Activated T-helper 2 cell treated with anti-CD3 and anti-CD28 coated beads, Interferon-gamma antibody, Interleukin-2, Interleukin-4, amounts not matched to agents 10 μg/mL and 5 μg/mL and 100 μg/mL, durations not matched to agents 14 hours and 24 hours and 36 hours (primary cell): ENCODE results near the gene CFB. TPM values are rescaled to one million over a fixed set of nuclear protein-coding genes. Genes with fewer than 3 reads are reported as not detected.
"Not testable (repeated sequence)": the region's sequence is repeated elsewhere in the genome, so short reads cannot be mapped to it uniquely, and the experiment has no call there.

Experiments
- DNase-seq: peaks from one replicate; pipeline ENCODE4 v3.0.0; 2021; ENCODE audit warnings: low spot score
- H3K27ac Mint-ChIP-seq: one replicate; pipeline ENCODE4 v1.8.0; 2021; ENCODE audit warnings: mixed read lengths
- H3K27me3 Mint-ChIP-seq: one replicate; pipeline ENCODE4 v1.8.0; 2021; ENCODE audit warnings: low read depth, mixed read lengths
- H3K36me3 Mint-ChIP-seq: one replicate; pipeline ENCODE4 v1.8.0; 2021; ENCODE audit warnings: low read depth, mixed read lengths
- H3K4me1 Mint-ChIP-seq: one replicate; pipeline ENCODE4 v1.8.0; 2021; ENCODE audit warnings: low read depth, mixed read lengths
- H3K4me3 Mint-ChIP-seq: one replicate; pipeline ENCODE4 v1.8.0; 2021; ENCODE audit warnings: low read depth, mild to moderate bottlenecking, moderate library complexity, mixed read lengths
- H3K9me3 Mint-ChIP-seq: one replicate; pipeline ENCODE4 v1.8.0; 2021; ENCODE audit warnings: mixed read lengths
- intact Hi-C: fragments of 100-400 bp; cut with micrococcal nuclease; formaldehyde crosslinking; loops from one replicate; pipeline ENCODE4 v1.15.1; 2023
- total RNA-seq: library from RNA; stranded (reverse); gene quantifications from 2 replicates; pipeline ENCODE4 v1.2.3, GENCODE V29; 2022

The CFB gene
- total RNA-seq, 1 donor from 2014 or later, result 0.16 TPM

DNA sequence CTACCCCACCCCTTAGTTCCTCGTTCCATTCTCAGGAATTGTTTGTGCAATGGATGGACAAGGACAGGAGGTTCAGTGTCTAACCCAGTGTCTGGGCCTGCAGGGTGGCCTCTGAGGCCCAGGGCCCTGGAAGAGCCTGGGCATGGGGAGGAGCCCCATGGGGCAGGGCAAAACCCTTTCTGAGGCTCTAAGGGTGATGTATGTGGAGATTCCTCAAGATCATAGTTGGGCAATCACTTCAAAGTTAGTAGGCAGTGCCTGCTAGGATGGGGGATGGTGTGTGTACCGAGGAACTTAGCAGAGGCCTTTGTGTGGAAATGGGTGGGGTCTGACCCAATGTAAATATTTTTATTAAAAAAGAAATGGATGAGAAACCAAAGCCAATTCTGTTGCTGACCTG is 25.1 kb upstream of the CFB start:
- H3K4me3 Mint-ChIP-seq, result no peak overlapping the region
- H3K9me3 Mint-ChIP-seq, result no peaks in the 10 kb centered on the region
- H3K27ac Mint-ChIP-seq, result no peak overlapping the region
- H3K4me1 Mint-ChIP-seq, result no peaks in the 10 kb centered on the region
- H3K27me3 Mint-ChIP-seq, result no peaks in the 10 kb centered on the region
- intact Hi-C loops, result no loop called here
- DNase-seq, result no peak
- H3K36me3 Mint-ChIP-seq, result no peaks in the 10 kb centered on the region

DNA sequence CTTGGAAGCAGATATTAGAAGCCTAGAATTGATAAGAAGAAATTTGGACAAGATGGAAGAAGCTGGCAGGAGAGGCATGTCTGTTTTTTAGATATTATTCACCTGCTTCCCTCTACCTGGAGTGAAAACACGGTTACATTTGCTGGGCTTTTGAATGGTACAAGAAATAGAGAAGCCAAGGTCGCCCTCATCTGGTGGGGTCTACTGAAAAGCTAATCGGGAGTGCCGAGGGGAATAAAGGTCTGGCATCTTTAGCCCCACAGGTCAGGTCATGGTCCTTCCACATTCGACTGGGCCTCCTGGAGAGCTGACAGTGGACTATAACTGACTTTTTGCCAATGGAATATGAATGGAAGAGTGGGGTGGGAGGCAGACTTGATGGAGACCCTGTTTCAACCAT is 23.0 kb upstream of the CFB start:
- DNase-seq, result no peak
- no peaks in the 10 kb centered on the region for H3K36me3 Mint-ChIP-seq
- peaks cover 2% of the 10 kb centered on the region for H3K27me3 Mint-ChIP-seq
- no peak overlapping the region for H3K27ac Mint-ChIP-seq
- no peaks in the 10 kb centered on the region for H3K9me3 Mint-ChIP-seq
- H3K4me3 Mint-ChIP-seq, result no peak overlapping the region
- intact Hi-C loops, result no loop called here
- no peaks in the 10 kb centered on the region for H3K4me1 Mint-ChIP-seq

DNA sequence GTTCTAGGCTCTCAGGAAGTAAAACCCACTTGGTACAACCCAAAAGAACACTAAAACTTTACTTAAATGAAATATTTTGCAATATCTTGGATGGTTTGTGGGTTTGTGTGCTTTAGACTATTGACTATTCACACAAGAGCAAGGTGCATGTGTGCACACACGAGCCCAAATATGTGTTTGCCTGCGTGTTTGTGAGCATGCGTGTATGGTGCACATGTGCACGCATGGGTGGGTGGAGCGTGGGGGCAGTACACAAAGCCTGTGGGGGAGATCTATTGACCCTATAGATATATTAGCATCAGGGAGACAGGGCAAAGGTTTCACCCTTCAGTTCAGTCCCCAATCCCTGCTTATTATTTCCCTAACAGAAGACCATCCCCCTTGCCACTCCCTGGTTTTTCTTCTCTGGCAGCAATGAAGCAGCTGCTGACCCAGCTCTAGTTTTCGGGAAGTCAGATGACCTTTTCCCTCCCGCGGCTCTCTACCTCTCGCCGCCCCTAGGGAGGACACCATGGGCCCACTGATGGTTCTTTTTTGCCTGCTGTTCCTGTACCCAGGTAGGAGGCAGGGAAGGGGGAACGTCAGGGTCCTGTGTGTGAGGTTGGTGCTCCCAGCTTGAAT is 18.5 kb upstream of the CFB start, which contains the start of gene C2:
TSS of gene C2 (plus strand) at position 476 of the 621 bp plus-strand sequence. CDS start at position 512, 36 bp downstream.
- H3K4me3 Mint-ChIP-seq, result no peak within 1 kb of the TSS
- intact Hi-C loops, result no loop called here
- H3K9me3 Mint-ChIP-seq, result no peaks in the 10 kb centered on the region
- no peak for DNase-seq
- H3K4me1 Mint-ChIP-seq, result no peaks in the 10 kb centered on the region
- H3K36me3 Mint-ChIP-seq, result no peaks in the 10 kb centered on the region
- H3K27me3 Mint-ChIP-seq, result peaks cover 3% of the 10 kb centered on the region
- no peak within 1 kb of the TSS for H3K27ac Mint-ChIP-seq

DNA sequence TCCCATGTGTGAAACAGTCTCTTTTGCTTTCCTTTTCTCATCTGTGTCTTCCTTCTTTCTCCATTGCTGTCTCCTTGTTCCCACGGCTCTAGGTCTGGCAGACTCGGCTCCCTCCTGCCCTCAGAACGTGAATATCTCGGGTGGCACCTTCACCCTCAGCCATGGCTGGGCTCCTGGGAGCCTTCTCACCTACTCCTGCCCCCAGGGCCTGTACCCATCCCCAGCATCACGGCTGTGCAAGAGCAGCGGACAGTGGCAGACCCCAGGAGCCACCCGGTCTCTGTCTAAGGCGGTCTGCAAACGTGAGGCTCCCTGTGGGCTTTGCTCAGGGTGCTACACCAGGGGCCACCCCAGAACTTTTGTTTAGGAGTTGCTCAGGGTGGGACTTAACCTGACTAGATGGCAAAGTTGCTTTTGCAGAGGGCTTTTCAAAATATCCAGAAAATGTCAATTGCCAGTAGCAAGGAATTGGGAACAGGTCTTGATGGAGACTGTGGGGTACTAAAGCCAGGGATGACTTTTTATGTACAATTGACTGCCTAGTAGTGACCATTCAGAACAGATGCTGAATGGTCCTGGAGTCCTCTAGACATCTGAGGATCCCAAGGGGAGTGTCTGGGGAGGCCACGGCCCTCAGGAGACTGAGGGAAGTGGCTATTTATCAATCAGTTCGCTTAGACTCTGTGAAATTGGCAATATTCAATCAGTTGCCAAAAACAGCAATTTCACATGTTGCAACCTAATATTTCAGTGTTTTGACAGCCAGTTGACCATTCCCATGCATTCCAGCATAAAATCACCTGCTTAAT is 17.8 kb upstream of the CFB start:
- Mint-ChIP-seq H3K4me1 (no peaks in the 10 kb centered on the region), H3K27me3 (peaks cover 3% of the 10 kb centered on the region), H3K4me3 (no peak overlapping the region), H3K36me3 (no peaks in the 10 kb centered on the region), H3K27ac (no peak overlapping the region), H3K9me3 (no peaks in the 10 kb centered on the region)
- intact Hi-C loops, result no loop called here
- no peak for DNase-seq

DNA sequence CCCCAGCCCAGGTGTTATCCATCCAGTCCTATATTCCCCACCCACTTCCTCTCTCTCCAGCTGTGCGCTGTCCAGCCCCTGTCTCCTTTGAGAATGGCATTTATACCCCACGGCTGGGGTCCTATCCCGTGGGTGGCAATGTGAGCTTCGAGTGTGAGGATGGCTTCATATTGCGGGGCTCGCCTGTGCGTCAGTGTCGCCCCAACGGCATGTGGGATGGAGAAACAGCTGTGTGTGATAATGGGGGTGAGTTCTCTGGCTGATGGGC is 17.3 kb upstream of the CFB start:
- Mint-ChIP-seq H3K9me3 (no peaks in the 10 kb centered on the region), H3K36me3 (no peaks in the 10 kb centered on the region), H3K4me3 (no peak overlapping the region), H3K27ac (no peak overlapping the region), H3K27me3 (peaks cover 3% of the 10 kb centered on the region), H3K4me1 (no peaks in the 10 kb centered on the region)
- no peak for DNase-seq
- intact Hi-C loops, result no loop called here

DNA sequence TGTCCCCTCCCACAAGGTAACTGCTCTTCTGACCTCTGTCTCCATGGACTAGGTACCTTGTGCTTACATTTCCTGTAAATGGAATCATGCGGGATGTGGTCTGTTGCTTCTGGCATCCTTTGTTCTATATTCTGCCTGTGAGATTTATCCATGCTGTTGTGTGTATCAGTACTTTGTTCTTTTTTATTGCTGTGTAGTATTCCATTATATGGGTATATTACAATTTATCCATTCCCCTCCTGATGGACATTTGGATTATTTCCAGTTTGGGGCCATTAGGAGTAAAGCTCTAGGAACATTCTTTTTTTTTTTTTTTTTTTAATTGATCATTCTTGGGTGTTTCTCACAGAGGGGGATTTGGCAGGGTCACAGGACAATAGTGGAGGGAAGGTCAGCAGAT is 14.9 kb upstream of the CFB start:
- Mint-ChIP-seq H3K27me3 (peaks cover 3% of the 10 kb centered on the region), H3K36me3 (no peaks in the 10 kb centered on the region), H3K27ac (no peak overlapping the region), H3K4me3 (no peak overlapping the region), H3K9me3 (no peaks in the 10 kb centered on the region), H3K4me1 (no peaks in the 10 kb centered on the region)
- intact Hi-C loops, result no loop called here
- no peak for DNase-seq

DNA sequence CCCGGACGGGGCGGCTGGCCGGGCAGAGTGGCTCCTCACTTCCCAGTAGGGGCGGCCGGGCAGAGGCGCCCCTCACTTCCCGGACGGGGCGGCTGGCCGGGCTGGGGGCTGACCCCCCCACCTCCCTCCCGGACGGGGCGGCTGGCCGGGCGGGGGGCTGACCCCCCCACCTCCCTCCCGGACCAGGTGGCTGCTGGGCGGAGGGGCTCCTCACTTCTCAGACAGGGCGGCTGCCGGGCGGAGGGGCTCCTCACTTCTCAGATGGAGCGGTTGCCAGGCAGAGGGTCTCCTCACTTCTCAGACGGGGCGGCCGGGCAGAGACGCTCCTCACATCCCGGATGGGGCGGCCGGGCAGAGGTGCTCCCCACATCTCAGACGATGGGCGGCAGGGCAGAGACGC is 13.8 kb upstream of the CFB start:
- H3K36me3 Mint-ChIP-seq, intact Hi-C loops, H3K4me1 Mint-ChIP-seq, DNase-seq, H3K27ac Mint-ChIP-seq, H3K4me3 Mint-ChIP-seq, H3K9me3 Mint-ChIP-seq, H3K27me3 Mint-ChIP-seq: not testable (repeated sequence)

DNA sequence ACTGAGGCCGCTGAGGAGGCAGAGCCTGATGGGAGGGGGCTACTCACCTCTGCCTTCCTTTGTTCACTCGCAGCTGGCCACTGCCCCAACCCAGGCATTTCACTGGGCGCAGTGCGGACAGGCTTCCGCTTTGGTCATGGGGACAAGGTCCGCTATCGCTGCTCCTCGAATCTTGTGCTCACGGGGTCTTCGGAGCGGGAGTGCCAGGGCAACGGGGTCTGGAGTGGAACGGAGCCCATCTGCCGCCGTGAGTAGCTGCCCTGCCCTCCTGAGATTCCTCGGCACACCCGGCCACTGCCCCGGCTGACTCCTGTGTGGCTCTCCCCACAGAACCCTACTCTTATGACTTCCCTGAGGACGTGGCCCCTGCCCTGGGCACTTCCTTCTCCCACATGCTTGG is 12.4 kb upstream of the CFB start:
- no peaks in the 10 kb centered on the region for H3K27me3 Mint-ChIP-seq
- no peak for DNase-seq
- intact Hi-C loops, result no loop called here
- H3K36me3 Mint-ChIP-seq, result no peaks in the 10 kb centered on the region
- no peak overlapping the region for H3K27ac Mint-ChIP-seq
- H3K4me3 Mint-ChIP-seq, result no peak overlapping the region
- no peaks in the 10 kb centered on the region for H3K9me3 Mint-ChIP-seq
- H3K4me1 Mint-ChIP-seq, result no peaks in the 10 kb centered on the region

DNA sequence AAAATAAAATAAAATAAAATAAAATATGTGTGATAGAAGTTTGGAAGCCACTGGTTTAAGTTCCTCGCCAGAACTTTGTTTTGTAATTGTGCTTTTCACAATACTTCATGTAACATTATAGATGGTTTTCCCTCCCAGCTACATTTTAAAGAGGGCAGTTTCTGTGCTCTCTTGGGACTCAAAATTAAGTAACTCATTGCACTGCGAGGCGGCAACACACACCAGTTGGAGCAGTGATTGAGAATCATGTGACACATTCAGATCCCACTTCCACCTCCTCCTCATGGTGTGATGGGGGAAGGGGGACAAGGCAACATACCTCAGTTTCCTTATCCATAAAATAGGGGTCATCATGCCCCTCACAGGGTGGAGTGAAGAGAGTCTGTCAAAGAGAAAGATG is 10.9 kb upstream of the CFB start:
- H3K4me1 Mint-ChIP-seq, result no peaks in the 10 kb centered on the region
- intact Hi-C loops, result no loop called here
- no peak overlapping the region for H3K4me3 Mint-ChIP-seq
- H3K9me3 Mint-ChIP-seq, result no peaks in the 10 kb centered on the region
- DNase-seq, result no peak
- H3K27me3 Mint-ChIP-seq, result no peaks in the 10 kb centered on the region
- no peaks in the 10 kb centered on the region for H3K36me3 Mint-ChIP-seq
- no peak overlapping the region for H3K27ac Mint-ChIP-seq

DNA sequence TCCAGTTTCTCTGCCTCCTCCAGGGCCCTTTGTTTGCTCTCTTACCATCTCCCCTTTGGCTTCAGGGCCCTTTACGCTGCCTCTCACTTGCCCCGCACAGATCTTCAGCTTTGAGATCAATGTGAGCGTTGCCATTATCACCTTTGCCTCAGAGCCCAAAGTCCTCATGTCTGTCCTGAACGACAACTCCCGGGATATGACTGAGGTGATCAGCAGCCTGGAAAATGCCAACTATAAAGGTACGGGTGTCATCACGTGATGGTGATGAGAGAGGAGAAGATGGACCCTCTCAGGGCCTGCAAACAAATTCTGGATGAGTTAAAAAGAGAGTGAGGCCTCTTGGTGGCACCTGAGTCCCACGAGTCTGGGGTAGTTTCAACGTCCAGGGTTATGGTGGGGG is 10.1 kb upstream of the CFB start:
- intact Hi-C loops, result no loop called here
- Mint-ChIP-seq H3K9me3 (no peaks in the 10 kb centered on the region), H3K27ac (no peak overlapping the region), H3K4me3 (no peak overlapping the region), H3K36me3 (no peaks in the 10 kb centered on the region), H3K4me1 (no peaks in the 10 kb centered on the region), H3K27me3 (no peaks in the 10 kb centered on the region)
- DNase-seq, result no peak

DNA sequence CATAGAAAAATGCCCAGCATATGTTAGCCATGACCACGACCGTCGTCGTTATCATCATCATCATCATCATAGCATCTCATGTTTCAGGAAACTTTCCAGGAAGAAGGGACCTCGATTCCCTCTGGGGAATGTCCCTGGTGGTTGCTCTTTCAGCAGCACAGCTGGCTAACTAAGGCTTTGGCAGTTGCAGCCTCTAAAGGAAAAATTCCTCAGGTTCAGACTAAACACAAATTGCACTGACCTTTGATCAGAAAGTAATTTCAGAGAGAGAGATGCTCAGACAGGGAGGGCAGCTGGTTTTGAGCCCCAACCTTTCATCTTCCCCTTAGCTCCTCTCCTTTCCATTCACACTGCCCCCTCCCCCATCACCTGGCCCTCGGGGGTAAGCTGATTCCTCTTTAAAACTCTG is 5.6 kb upstream of the CFB start:
- no peaks in the 10 kb centered on the region for H3K9me3 Mint-ChIP-seq
- DNase-seq, result no peak
- H3K4me3 Mint-ChIP-seq, result no peak overlapping the region
- H3K27me3 Mint-ChIP-seq, result peaks cover 7% of the 10 kb centered on the region
- H3K36me3 Mint-ChIP-seq, result no peaks in the 10 kb centered on the region
- no peak overlapping the region for H3K27ac Mint-ChIP-seq
- no peaks in the 10 kb centered on the region for H3K4me1 Mint-ChIP-seq
- intact Hi-C loops, result no loop called here

DNA sequence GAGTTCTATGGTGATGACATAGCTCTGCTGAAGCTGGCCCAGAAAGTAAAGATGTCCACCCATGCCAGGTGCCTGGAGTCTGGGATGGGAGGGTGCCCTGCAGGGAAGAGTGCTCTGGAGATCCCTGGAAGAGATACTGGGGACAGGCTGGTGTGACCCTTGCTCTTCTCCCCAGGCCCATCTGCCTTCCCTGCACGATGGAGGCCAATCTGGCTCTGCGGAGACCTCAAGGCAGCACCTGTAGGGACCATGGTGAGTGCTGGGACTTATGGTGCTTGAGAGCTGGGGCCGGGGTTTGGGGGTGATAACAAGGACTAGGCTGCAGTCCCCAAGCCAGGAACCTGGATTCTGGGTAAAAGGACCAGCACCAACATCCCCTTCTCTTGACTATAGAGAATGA is 2.2 kb upstream of the CFB start:
- Mint-ChIP-seq H3K36me3 (no peaks in the 10 kb centered on the region), H3K4me3 (no peak overlapping the region), H3K27ac (no peak overlapping the region), H3K9me3 (no peaks in the 10 kb centered on the region), H3K4me1 (peaks cover 5% of the 10 kb centered on the region), H3K27me3 (peaks cover 7% of the 10 kb centered on the region)
- no peak for DNase-seq
- intact Hi-C loops, result no loop called here

DNA sequence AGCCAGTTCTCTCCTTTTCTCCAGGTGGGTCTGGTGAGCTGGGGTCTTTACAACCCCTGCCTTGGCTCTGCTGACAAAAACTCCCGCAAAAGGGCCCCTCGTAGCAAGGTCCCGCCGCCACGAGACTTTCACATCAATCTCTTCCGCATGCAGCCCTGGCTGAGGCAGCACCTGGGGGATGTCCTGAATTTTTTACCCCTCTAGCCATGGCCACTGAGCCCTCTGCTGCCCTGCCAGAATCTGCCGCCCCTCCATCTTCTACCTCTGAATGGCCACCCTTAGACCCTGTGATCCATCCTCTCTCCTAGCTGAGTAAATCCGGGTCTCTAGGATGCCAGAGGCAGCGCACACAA is 765 bp upstream of the CFB start:
- H3K36me3 Mint-ChIP-seq, result no peaks in the 10 kb centered on the region
- no peak overlapping the region for H3K4me3 Mint-ChIP-seq
- peaks cover 5% of the 10 kb centered on the region for H3K4me1 Mint-ChIP-seq
- no peak overlapping the region for H3K27ac Mint-ChIP-seq
- H3K27me3 Mint-ChIP-seq, result peaks cover 7% of the 10 kb centered on the region
- no peak for DNase-seq
- intact Hi-C loops, result no loop called here
- no peaks in the 10 kb centered on the region for H3K9me3 Mint-ChIP-seq
